GM12891 (cell line): ENCODE results near the gene IL4.

Experiments
- PAX5 ChIP-seq: IDR thresholded peaks from 2 replicates; pipeline ENCODE4 v1.6.1; 2011; ENCODE audit warnings: low read length, moderate library complexity, mild to moderate bottlenecking; ENCODE audit not compliant: insufficient read depth, severe bottlenecking
- POLR2A ChIP-seq: IDR thresholded peaks from 2 replicates; pipeline ENCODE4 v1.6.1; 2011; ENCODE audit warnings: low read depth, low read length, control low read depth
- POLR2AphosphoS5 ChIP-seq: IDR thresholded peaks from 2 replicates; pipeline ENCODE4 v1.6.1; 2011; ENCODE audit warnings: low read depth, low read length, control low read depth
- POU2F2 ChIP-seq: IDR thresholded peaks from 2 replicates; pipeline ENCODE4 v1.6.1; 2011; ENCODE audit warnings: low read depth, mild to moderate bottlenecking, control low read depth, low read length, moderate library complexity
- SPI1 ChIP-seq: IDR thresholded peaks from 2 replicates; pipeline ENCODE4 v1.6.1; 2011; ENCODE audit warnings: low read depth, low read length, control low read depth
- TAF1 ChIP-seq: IDR thresholded peaks from 2 replicates; pipeline ENCODE4 v1.6.1; 2011; ENCODE audit warnings: low read depth, low read length, control low read depth

GRCh38 chr5:132675936-132676689, 2.3 kb downstream of the IL4 start:
- no peak for TF ChIP-seq POLR2AphosphoS5
- no peak for TF ChIP-seq POLR2A
- TF ChIP-seq TAF1, result no peak
- TF ChIP-seq SPI1, result no peak
- no peak for TF ChIP-seq POU2F2
- no peak for TF ChIP-seq PAX5
